Measurements from ENCODE around the gene TMEM132D.

TMEM132D gene

DNA sequence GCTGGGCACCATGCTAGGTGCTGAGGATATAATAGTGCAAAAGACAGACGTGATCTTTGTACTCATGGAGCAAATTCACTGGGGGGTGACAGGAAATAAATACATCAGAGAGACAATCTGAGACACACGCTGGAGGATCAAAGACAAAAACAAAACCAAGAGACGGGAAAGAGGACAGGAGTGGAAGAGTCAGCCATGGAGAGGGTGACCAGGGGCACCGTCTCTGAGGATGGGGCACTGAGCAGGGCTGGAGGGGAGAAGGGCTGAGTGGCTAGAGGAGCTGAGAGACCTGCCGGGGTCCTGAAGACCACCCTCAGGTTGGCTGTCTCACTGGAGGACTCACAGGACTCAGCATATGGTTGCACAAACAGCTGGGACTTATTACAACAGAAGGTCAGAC lies 81.9 kb downstream of the TMEM132D start:
- TF ChIP-seq, protein P1, sequence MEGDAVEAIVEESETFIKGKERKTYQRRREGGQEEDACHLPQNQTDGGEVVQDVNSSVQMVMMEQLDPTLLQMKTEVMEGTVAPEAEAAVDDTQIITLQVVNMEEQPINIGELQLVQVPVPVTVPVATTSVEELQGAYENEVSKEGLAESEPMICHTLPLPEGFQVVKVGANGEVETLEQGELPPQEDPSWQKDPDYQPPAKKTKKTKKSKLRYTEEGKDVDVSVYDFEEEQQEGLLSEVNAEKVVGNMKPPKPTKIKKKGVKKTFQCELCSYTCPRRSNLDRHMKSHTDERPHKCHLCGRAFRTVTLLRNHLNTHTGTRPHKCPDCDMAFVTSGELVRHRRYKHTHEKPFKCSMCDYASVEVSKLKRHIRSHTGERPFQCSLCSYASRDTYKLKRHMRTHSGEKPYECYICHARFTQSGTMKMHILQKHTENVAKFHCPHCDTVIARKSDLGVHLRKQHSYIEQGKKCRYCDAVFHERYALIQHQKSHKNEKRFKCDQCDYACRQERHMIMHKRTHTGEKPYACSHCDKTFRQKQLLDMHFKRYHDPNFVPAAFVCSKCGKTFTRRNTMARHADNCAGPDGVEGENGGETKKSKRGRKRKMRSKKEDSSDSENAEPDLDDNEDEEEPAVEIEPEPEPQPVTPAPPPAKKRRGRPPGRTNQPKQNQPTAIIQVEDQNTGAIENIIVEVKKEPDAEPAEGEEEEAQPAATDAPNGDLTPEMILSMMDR (IDR thresholded peaks at IDR 0.05; ENCODE audit: insufficient read depth, low read length, missing control alignments): no peak
- no peak overlapping the region for H3K4me3 ChIP-seq (ENCODE audit: low read depth, low read length)
- DNase-seq (ENCODE audit: low read depth, low spot score): no peak
- ChIA-PET CTCF (no interaction called here), POLR2A (no interaction called here)

DNA sequence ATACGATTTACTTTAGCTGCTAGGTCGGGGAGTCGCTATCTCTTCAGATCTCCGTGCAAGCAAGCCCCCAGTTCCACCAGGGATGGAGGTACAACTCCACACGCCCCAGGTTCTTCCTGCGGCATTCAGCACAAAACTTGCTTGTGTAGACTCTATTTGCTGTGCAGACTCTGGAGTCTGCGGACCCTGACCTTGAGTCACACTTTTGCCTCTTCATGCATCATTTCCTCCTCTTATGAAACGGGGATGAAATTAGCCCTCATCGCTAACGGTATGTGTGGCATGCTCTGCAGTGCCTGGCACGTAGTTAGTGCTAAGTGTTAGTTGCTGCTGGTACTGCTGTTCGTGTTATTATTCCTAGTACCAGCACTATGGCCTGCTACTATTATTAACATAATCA lies 84.4 kb downstream of the TMEM132D start:
- no peak for DNase-seq (ENCODE audit: low read depth, low spot score)
- POLR2A ChIA-PET: no interaction called here
- TF ChIP-seq, protein P1 (IDR thresholded peaks at IDR 0.05; ENCODE audit: insufficient read depth, low read length, missing control alignments): no peak
- CTCF ChIA-PET: no interaction called here
- no peak overlapping the region for H3K4me3 ChIP-seq (ENCODE audit: low read depth, low read length)

DNA sequence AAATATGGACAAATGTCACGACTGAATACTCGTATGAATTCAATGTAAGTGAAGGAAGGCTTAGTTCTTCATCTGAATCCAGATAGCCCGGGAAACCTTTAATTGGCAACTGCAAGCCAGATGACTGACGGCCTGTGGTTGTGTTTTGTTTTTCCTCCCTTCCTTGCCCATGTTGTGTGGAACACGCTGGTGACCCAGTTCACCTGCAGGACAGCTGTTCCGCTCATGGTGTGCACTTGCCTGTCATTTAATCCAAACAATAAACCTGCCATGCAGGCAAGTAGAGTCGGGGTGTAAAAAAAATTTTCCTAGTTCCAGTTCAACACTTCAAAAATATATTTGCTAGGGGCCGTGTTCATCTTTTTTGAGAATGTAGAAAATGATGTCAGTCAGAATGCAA lies 88.0 kb downstream of the TMEM132D start:
- ChIA-PET CTCF (no interaction called here), POLR2A (no interaction called here)
- TF ChIP-seq, protein P1 (IDR thresholded peaks at IDR 0.05; ENCODE audit: insufficient read depth, low read length, missing control alignments): no peak
- no peak overlapping the region for H3K4me3 ChIP-seq (ENCODE audit: low read depth, low read length)
- no peak for DNase-seq (ENCODE audit: low read depth, low spot score)

DNA sequence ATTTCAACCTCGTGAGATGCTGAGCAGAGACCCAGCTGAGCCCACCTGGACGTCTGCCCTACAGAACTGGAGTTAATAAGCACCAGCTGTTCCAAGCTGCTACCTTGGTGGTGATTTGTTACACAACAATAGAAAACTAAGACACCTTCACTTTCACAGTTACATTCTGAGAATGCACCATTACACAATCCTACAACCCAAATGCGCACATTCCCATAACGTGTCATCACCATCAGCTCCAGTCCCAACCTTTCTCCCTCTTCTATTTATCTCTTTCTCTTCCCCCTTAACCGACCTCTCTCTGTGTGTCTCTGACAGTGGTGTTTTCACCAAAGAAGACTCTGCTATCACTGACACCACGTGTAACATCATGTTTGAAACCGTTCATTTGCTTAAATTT lies 91.9 kb downstream of the TMEM132D start:
- H3K4me3 ChIP-seq (ENCODE audit: low read depth, low read length): no peak overlapping the region
- DNase-seq (ENCODE audit: low read depth, low spot score): no peak
- TF ChIP-seq, protein P1 (IDR thresholded peaks at IDR 0.05; ENCODE audit: insufficient read depth, low read length, missing control alignments): no peak
- CTCF ChIA-PET: no interaction called here
- POLR2A ChIA-PET: no interaction called here

DNA sequence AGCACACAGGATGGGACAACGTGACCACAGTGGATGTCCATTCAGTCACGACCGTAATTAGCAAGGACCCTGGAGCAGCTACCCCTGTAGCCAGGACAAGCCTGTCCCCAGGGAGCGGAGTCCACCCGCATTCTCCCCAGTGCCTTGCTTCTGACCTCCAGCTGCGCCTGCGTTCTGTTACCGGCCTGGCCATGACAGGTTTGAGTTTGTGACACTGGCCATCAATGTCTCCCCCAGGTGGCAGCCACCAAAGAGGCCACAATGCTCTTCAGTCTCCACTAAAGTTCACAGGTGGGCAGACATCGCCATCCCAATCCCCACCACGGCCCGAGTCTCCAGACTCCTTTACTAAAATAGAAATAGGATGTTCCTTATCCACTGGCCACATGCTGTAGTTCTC lies 96.7 kb downstream of the TMEM132D start:
- ChIA-PET POLR2A (no interaction called here), CTCF (no interaction called here)
- DNase-seq (ENCODE audit: low read depth, low spot score): no peak
- TF ChIP-seq, protein P1 (IDR thresholded peaks at IDR 0.05; ENCODE audit: insufficient read depth, low read length, missing control alignments): no peak
- H3K4me3 ChIP-seq (ENCODE audit: low read depth, low read length): no peak overlapping the region

DNA sequence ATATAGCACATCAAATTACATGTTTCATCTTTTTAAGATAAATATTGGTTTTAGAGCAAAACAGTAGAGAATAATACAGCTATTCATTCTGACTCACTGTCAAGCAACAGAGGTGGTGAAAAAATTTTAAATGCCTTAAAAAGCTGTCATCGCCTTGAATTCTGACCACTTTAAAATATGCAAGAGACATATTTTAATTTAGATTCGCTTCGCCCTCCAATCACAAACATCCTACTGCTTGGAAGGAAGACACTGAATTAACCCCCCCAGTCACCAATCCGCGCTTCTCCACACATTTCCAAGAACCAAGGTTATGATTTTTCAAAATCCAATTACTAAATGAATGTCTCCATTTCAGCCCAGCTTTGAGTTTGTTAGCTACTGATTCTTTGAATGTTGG lies 112.4 kb downstream of the TMEM132D start:
- ChIA-PET POLR2A (no interaction called here), CTCF (no interaction called here)
- no peak for DNase-seq (ENCODE audit: low read depth, low spot score)
- H3K4me3 ChIP-seq (ENCODE audit: low read depth, low read length): no peak overlapping the region
- TF ChIP-seq, protein P1 (IDR thresholded peaks at IDR 0.05; ENCODE audit: insufficient read depth, low read length, missing control alignments): no peak
